GM18861 (cell line): ENCODE data around the gene CEP170B.
"Not testable (repeated sequence)": the region's sequence is repeated elsewhere in the genome, so short reads cannot be mapped to it uniquely, and the experiment has no call there.

Experiments used
- ATAC-seq: cut with Tn5 transposase; IDR thresholded peaks from one replicate; pipeline ENCODE4 v1.9.1; 2021; ENCODE audit not compliant: unreplicated experiment

Gene CEP170B

DNA sequence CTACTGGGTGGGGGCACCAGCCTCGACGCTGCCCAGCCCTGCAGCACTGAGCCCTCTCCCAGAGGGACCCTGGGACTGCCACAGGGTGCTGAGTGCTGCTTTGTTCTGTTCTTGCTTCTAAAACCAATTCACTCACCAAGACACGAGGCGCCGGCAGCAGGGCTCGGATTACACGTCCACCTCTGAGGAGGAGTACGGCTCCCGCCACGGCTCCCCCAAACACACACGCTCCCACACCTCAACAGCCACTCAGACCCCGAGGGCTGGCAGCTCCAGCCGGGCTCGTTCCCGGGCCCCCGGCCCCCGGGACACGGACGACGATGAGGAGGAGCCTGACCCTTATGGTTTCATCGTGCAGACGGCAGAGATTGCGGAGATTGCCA, 24.3 kb downstream of the CEP170B start:
- ATAC-seq, result no peak

DNA sequence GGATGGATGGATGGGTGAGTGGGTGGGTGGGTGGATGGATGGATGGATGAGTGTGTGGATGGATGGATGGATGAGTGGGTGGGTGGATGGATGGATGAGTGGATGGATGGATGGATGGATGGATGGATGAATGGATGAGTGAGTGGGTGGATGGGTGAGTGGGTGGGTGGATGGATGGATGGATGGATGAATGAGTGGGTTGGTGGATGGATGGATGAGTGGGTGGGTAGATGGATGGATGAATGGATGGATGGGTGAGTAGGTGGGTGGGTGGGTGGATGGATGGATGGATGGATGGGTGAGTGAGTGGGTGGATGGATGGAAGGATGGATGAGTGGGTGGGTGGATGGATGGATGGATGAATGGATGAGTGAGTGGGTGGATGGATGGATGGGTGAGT, 25.2 kb downstream of the CEP170B start:
- not testable (repeated sequence) for ATAC-seq

DNA sequence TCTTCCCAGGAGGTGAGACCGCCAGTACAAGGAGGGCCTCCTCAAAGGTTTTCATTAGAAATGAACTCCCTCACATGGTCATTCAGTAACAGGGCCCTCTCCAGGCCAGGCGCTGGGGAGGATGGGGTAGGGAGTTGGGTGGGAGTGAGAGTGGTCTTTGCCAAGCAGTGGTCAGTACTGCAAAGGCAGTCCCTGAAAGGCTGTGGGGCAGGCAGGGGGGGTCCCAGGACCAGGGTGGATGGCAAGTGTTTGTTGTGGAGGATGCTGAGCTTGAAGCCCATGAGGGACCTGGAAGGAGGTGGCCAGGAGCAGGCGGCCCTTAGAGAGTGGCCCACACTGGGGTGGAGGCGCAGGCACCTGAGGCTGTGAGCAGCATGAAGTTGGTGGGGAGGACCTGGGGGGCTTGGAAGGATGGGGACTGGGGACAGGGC, 26.1 kb downstream of the CEP170B start:
- no peak for ATAC-seq

- no peak for ATAC-seq
These were observed 26.8 kb downstream of the CEP170B start for GRCh38 chr14:104891664-104892530.

DNA sequence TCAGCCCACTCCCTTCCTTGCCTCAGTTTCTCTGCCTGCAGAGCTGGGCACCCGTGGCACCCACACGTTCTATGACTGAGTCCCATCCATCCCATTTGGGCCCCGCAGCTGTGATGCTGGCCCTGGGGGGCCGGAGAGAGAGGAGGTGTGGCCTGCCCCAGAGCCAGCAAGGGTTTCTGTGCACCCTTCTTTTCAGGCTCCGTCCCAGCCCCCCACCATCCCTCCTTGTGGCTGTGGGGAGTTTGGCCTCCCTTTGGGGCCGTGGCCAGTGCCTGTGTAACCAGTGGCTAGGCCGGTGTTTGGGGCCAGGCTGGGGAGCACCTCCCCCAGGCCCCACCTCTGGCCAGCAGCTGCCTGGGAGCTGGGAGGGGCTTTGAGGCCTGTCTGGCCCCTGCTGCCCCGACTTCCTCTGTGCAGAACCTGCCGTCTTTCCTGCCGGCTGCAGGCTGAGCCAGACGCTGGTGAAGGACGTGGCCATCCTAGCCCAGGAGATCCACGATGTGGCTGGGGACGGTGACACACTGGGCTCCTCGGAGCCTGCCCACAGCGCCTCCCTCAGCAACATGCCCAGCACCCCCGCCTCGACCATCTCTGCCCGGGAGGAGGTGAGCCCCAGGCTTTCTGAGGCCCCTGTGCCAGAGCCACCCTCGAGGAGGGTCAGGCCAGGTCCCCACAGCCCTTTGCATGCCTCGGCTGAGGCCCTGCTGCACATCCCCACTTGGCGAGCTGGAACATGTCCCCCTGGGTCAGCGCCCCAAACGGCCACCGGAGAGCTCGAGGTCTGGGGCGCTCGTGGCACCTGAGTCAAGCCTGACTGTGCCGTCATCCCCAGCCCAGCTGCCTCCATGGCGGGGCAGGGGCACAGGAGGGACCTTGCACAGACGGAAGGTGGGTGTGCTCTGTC, 27.7 kb downstream of the CEP170B start:
- ATAC-seq, result no peak

GRCh38 chr14:104893435-104894207, 28.6 kb downstream of the CEP170B start:
- ATAC-seq, result no peak

DNA sequence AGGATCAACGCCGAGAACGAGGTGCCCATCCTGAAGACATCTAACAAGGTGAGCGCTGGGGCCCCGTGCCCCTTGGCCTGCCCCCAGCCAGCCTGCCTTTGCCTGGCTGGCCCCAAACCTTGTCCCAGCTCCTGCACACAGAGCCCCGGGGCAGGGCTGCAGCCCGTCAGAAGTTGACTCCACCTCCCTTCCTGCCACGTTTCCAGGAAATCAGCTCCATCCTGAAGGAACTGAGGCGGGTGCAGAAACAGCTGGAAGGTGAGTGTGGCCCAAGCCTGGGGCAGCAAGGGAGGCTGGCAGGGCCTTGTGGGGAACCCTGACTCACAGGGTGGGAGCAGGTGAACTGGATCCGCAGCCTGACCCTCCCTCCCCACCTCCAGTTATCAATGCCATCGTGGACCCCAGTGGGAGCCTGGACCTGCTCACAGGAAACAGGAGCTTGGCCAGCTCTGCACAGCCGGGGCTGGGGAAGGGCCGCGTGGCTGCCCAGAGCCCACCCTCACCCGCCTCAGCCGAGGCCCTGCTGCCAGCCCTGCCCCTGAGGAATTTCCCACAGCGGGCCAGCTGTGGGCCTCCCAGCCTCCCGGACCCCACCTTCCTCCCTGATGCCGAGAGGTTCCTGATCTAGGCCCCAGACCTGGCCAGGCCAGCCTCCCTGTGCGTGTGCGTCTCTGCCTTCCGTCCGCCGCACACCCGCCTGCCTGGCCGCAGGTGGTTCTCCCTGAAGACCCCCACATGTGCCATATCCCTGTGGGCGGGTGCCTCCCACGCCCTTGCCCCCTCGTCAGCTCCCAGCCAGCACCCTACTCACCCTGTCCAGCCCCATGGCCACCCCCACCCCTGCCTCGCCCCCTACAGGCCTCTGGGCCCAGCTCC, 29.5 kb downstream of the CEP170B start:
- no peak for ATAC-seq

GRCh38 chr14:104895207-104895785, 30.2 kb downstream of the CEP170B start:
- ATAC-seq, result no peak

- no peak for ATAC-seq
These were observed 31.0 kb downstream of the CEP170B start for GRCh38 chr14:104895786-104896661.

- ATAC-seq, result no peak
These were observed 32.5 kb downstream of the CEP170B start for GRCh38 chr14:104897330-104898194.

DNA sequence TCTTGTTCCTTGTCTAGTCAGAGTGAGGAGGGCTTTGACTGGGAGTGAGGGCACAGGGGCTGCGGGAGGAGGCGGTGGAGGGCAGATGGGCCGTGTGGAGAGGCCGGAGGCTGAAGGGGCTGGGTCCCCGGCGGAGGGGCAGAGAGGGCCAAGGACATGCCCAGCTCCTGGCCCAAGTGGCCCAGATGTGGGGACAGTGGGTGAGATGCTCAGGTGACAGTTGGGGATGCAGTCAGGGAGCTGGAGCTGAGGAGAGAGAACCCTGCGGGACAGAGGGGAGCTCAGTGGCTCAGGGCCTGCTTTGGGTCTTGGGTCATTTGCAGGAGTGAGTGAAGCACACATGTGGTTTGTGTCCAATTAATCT, 33.1 kb downstream of the CEP170B start:
- ATAC-seq, result no peak

GRCh38 chr14:104898870-104899510, 33.9 kb downstream of the CEP170B start:
- no peak for ATAC-seq

GRCh38 chr14:104899781-104900180, 34.7 kb downstream of the CEP170B start:
- ATAC-seq, result no peak

DNA sequence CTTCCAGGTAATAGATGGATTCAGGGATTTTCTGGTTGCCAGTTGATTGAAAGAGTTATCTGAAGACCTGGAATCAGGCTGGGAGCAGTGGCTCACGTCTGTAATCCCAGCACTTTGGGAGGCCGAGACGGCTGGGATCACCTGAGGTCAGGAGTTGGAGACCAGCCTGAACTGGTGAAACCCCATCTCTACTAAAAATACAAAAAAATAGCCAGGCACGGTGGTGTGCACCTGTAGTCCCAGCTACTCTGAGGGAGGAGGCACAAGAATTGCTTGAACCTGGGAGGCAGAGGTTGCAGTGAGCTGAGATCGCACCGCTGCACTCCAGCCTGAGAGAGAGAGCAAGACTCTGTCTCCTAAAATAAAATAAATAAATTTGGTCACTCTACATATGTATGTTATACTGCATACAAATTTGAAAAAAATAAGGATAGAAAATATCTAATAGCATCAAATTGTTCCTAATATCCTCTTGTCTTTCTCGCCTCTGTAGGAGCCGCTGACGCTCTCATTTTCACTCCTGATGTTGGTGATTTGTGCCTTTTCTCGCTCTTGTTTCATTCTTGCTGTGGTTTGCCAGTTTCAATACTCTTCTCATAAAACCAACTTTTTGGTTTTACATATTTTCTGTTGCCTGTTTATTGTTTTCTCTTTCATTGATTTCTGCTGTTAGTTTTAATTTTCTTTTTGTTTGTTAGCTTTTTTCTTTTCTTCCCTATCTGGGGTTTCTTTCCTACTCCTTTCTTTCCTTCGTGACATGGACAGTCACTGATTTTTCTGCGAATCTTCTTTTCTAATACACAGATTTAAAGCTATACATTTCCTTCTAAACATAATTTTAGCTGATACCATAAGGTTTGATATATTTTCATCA, 35.8 kb downstream of the CEP170B start:
- ATAC-seq, result no peak

DNA sequence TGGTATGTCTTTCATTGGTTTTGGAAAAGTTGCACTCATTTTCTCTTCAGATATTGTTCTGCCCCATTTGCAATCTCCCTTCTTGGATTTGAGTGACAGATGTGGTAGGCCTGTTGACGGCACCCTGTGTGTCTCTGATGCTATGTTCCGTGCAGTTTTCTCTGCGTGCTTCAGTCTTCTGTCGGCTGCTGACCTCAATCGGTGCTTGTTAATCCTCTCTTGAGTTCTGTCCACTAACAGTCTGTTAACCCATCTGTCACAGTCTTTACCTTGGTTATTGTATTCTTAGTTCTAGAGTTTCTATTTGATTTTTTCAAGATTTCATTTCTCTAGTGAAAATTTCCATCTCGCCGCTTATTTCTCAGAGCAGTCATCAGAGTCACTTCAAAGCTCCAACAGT, 38.9 kb downstream of the CEP170B start:
- ATAC-seq, result no peak
